Effector CD4-positive, alpha-beta T cell (primary cell): ENCODE measurements around the gene DRAP1.
A peak's percentile ranks its signal among the peaks of the same experiment; 100 is the strongest.
"Not testable (repeated sequence)": the region's sequence is repeated elsewhere in the genome, so short reads cannot be mapped to it uniquely, and the experiment has no call there.

ENCODE experiments used
- DNase-seq: peaks from one replicate; pipeline ENCODE4 v3.0.0-alpha.2; 2020

DRAP1 gene

GRCh38 chr11:65934014-65934413 lies 14.8 kb downstream of the DRAP1 start:
- DNase-seq, result no peak

DNA sequence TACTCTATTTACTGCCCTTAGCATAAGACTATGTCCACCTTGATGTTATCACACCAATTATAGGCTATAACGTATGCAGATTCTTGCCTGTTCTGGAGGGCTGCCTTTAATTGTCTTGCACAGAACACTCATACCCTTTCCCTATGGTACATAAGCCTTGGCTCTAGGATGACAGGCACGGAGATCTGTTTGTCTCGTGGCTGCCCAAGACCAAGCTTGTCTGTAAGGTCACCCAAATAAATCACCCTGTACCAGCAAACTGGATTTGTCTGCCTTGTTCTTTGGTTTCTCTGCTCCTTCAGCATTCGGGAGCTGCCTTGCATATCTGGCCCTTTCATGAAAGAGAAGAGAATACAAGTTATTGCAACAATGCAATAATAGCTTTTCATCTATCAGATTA lies 18.5 kb downstream of the DRAP1 start:
- no peak for DNase-seq

DNA sequence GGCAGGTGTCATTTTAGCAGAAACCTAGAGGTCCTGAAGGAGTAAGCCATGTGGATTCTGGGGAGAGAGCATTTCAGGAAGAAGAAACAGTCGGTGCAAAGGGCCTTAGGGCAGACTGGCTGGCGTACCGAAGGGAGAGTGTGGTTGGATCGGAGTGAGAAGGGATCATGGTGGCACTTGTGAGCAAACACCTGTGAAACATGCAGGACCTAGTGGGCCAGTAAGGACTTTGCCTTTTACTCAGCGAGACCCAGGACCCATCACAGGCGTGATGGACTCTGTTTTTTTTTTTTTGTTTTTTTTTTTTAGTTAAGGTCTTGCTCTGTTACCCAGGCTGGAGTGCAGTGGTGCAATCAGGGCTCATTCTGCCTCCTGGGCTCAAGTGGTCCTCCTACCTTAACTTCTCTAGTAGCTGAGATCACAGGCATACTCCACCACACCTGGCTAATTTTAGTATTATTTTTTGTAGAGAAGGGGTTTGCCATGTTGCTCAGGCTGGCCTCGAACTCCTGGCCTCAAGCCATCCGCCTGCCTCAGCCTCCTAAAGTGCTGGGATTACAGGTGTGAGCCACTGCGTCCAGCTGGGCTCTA lies 22.6 kb downstream of the DRAP1 start:
- DNase-seq, result no peak

DNA sequence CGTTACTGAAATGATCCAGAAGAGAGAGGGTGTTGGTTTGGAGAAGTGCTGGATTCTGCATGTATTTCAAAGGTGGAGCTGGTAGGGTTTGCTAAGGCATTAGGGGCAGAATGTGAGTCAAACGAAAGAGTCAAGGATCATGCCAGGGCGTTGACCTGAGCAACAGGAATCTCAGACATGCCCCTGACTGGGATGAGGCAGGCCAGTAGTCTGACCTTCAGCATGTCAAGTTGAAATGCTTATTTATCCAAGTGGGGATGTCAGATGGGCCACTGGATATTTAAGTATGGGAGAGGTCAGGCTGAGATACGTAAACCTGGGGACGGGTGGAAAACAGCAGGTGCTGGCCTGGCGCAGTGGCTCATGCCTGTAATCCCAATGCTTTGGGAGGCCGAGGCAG lies 23.3 kb downstream of the DRAP1 start:
- no peak for DNase-seq

- DNase-seq, result no peak
Measured at GRCh38 chr11:65944191-65944590, 25.0 kb downstream of the DRAP1 start.

DNA sequence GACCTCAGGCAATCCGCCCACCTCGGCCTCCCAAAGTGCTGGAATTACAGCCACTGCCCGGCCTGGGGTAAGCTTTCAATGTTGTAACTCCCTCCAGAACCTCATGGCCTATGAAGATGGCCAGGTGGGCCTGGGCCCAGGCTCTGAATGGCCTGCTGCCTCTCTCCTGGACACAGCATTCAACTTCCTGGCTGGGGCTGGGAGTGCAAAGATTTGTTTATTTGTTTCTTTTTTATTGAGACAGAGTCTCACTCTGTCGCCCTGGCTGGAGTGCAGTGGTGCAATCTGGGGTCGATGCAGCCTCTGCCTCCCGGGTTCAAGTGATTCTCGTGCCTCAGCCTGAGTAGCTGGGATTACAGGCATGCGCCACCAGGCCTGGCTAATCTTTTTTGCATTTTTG lies 25.5 kb downstream of the DRAP1 start:
- no peak for DNase-seq

GRCh38 chr11:65945430-65945911 lies 26.2 kb downstream of the DRAP1 start, which contains the start of gene TSGA10IP:
TSS of gene TSGA10IP (plus strand) at chr11:65945480. CDS start at chr11:65945676, 196 bp downstream.
- DNase-seq, result no peak

DNA sequence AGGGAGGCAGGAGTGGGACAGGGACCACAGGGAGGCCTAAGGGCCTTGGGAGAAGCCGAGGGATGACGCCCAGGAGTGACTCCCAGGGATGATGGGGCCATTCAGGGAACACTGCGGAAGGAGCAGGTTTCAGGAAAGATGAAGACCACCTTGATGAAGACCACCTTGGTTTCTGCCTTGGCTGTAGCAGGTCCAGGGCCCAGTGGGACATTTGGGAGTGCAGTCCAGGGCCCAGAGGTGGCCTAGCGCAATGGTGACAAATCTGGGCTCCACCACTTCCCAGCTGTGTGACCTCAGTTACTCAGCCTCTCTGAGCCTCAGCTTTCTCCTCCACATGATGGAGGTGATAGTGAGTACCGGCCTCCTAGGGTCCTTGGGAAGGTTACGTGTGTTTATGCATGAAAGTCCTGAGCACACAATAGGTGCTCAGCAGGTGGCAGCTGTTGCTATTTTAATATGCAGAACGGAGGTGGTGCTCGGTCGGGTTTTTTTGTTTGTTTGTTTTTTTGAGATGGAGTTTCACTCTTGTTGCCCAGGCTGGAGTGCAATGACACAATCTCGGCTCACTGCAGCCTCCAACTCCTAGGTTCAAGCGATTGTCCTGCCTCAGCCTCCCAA lies 26.8 kb downstream of the DRAP1 start:
- no peak for DNase-seq

DNA sequence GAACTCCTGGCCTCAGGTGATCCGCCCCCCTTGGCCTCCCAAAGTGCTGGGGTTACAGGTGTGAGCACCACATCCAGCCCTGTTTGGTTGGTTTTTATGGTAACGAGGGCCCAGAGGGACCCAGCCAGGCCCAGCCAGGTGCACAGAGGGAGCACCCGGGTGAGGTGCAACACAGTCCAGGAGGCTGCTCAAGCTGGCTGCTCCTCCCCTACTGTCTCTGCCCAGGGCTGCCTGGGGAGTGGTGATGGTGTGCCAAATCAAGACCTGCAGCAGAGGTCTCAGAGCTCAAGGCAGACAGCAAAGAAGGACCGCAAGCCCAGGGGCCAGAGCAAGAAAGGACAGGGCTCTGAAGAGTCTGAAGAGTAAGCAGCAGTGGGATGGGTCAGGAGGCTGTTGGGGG lies 27.4 kb downstream of the DRAP1 start:
- DNase-seq, result no peak

- no peak for DNase-seq
Measured at GRCh38 chr11:65947133-65947532, 27.9 kb downstream of the DRAP1 start.

DNA sequence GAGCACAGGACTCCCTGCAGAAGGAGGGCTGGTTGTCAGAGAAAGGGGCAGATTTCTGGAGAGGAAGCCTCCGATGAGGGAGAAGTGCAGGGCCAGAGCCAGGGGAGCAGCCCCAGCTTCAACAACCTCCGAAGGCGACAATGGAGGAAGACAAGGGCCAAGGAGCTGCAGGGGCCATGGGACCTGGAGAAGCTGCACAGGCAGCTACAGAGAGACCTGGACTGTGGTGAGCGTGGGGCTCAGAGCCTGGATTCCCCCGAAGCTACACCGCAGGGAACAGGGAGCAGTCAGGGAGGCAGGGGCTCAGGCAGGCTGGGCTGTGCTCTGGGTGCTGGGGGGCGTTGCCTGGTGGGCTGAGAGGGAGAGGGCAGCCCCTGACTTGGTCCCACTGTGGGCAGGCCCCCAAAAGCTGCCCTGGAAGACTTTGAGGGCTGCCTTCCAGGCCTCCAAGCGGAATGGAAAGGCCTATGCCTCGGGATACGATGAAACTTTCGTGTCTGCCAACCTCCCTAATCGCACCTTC lies 28.4 kb downstream of the DRAP1 start:
- no peak for DNase-seq

DNA sequence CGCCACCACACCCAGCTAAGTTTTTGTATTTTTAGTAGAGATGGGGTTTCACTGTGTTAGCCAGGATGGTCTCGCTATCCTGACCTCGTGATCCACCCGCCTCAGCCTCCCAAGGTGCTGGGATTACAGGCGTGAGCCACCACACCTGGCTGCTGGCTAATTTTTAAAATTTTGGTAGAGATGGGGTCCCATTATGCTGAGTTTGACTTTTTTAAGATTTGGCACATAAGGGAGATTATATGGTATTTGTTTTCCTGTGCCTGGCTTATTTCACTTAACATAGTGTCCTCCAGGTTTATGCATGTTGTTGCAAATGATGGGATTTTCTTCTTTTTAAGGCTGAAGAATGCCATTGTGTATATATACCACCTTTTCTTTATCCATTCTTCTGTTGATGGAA lies 31.5 kb downstream of the DRAP1 start:
- not testable (repeated sequence) for DNase-seq

- DNase-seq, result not testable (repeated sequence)
Measured at GRCh38 chr11:65951641-65952040, 32.4 kb downstream of the DRAP1 start.

DNA sequence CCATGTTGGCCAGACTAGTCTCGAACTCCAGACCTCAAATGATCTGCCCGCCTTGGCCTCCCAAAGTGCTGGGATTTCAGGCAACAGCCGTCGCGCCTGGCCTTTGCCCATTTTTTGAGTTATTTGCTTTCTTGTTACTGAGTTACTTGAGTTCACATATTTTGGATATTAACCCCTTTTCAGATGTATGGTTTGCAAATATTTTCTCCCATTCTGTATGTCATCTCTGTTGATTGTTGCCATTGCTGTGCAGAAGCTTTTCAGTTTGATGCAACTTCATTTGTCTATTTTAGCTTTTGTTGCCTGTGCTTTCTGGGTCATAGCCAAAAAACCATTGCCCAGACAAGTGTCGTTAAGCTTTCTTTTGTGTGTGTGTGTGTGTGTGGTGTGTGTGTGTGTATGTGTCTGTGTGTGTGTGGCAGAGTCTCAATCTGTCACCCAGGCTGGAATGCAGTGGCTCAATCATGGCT lies 32.9 kb downstream of the DRAP1 start:
- no peak for DNase-seq

DNA sequence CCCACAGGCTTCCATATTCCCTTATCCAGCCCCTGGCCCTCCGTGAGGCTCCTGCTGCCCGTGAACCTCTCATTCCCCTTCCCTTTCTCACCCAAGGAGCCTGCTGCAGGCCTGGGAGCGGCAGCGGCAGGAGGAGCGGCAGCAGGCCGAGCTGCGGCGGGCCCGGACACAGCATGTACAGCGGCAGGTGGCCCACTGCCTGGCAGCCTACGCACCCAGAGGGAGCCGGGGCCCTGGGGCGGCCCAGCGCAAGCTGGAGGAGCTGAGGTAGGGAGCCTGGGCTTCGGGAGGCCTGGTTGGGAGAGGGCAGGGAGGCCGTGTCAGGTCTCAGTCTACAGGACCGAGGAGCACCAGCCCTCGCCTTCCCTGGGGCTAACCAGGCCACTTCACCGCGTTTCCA lies 34.2 kb downstream of the DRAP1 start:
- no peak for DNase-seq

DNA sequence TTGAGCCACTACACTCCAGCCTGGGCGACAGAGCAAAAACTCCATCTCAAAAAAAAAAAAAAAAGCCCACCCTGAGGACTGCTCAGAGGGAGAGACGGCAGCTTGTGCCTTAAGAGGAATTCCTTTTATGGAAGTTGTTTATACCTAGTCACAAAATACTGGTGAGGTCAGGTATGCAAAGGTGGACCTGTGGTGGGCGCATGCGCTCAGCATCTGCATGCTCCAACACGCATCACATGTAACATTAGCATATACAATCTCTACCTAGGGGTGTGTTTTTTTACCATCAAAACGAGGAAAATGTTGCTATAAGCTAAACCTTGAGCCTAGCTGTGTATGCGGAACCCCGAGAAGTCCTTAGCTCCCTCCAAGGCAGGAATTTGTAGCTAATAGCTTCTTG lies 35.5 kb downstream of the DRAP1 start:
- DNase-seq, result no peak

DNA sequence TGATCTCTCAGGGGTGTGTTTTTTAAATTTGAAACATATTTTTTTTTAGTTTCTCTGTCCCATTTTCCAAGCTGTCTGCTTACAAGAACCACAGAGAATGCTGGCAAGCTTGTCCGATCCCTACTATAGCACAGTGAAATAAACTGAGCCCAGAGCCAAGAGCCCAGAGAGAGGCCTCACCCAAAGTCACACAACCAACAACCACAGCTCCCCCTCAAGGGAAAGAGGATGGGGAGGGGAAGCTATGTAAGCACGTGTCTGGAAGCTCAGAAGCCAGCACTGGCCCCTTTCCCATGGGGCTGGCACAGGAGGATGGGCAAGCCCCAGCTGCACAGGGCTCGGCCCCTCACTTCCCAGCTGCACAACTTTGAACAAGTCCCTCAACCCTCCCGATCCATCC lies 39.1 kb downstream of the DRAP1 start:
- no peak for DNase-seq

DNA sequence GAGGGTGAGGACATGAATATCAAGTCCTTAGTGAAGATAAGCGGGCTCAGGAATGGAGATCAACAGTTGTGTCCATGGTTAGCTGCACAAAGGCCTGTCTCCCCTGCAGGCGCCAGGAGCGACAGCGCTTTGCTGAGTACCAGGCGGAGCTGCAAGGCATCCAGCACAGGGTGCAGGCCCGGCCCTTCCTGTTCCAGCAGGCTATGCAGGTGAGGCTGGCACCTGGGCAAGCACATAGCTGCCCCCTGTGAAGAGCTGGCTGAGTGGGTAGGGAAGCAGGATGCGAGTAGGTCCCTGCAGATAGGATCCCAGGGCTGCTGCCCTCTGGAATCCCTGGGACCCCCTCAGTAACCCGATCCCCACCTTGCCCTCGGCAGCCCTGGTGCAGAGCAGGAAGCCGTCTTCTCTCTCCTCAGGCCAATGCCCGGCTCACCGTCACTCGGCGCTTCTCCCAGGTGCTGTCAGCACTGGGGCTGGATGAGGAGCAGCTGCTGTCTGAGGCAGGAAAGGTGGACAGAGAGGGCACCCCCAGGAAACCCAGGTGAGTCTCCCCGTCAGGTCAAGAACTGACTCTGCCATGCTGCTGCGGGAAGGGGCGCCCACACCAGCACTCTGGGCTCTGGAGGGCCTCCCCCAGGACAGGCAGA lies 39.7 kb downstream of the DRAP1 start:
- DNase-seq, result no peak

- no peak for DNase-seq
Measured at GRCh38 chr11:65960824-65961266, 41.6 kb downstream of the DRAP1 start.

- peak; percentile 95 for DNase-seq
Measured at GRCh38 chr11:65961267-65962140, 42.3 kb downstream of the DRAP1 start, which contains the start of gene SART1. TSS of gene SART1 (plus strand) at chr11:65961734. CDS start at chr11:65961781, 47 bp downstream.

- no peak for DNase-seq
Measured at GRCh38 chr11:65962141-65962564, 42.9 kb downstream of the DRAP1 start.

DNA sequence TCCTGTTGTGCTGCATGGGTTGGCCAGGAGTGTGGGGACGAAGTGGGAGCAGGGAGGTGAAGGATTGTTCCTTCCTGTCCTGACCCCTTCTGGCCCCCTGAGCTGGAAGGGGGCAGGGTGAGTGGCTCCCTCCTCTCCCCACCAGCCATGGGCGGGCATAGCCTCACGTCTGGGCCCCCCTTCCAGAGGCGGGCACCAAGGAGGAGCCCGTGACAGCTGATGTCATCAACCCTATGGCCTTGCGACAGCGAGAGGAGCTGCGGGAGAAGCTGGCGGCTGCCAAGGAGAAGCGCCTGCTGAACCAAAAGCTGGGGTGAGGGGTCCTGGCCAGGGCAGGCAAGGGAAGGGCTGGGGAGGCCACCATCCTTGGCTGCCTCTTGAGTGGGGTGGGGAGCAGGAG lies 45.7 kb downstream of the DRAP1 start:
- DNase-seq, result no peak
